ENCODE results near the gene SAMD4B.

SAMD4B gene

DNA sequence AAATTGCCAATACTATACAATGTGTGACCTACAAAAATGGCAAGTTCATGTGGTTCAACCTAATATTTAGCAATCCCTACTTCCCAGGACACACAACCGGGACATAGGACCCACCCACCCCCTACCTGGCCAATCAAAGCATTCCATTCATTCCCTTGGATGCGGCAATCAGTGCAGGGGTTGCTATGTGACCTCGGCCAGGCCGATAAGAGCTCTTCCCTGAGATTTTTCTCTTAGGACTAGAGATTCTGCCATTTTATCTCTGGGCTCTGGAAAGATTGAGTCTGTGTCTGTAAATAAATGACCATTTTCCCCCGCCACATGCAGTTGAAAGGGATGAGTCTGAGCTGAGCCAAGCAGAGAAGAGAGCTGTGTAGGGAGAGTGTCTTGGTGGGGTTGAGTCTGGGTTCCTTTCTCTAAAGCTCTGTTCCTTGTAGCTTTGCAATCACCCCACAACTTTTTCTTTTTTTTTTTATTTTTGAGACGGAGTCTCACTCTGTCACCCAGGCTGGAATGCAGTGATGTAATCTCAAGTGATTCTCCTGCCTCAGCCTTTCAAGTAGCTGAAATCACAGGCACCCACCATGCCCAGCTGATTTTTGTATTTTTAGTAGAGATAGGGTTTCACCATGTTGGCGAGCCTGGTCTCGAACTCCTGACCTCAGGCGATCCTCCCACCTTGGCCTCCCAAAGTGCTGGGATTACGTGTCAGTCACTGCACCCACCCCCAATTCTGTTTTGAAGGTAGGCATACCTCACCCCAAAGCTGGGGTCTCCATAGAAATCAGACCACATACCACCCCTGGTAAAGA is 38.6 kb upstream of the SAMD4B start:
- H3K27ac ChIP-seq, result no peak overlapping the region
- H3K4me3 ChIP-seq (ENCODE audit: low read depth, low read length), result no peak overlapping the region
- no peak overlapping the region for H3K4me2 ChIP-seq (ENCODE audit: low read length)
- H3K9me3 ChIP-seq (ENCODE audit: control insufficient read depth, low read length), result no peaks in the 10 kb centered on the region
- H3K27me3 ChIP-seq (ENCODE audit: control insufficient read depth, insufficient read depth, low read length), result no peaks in the 10 kb centered on the region
- no peaks in the 10 kb centered on the region for H3K79me2 ChIP-seq
- no peak overlapping the region for H2AFZ ChIP-seq
- no peak for TF ChIP-seq CTCF (IDR thresholded peaks at IDR 0.05)
- H3K9ac ChIP-seq, result no peak overlapping the region
- H3K4me1 ChIP-seq, result no peaks in the 10 kb centered on the region
- H3K36me3 ChIP-seq (ENCODE audit: control insufficient read depth, insufficient read depth, low read length), result no peaks in the 10 kb centered on the region

DNA sequence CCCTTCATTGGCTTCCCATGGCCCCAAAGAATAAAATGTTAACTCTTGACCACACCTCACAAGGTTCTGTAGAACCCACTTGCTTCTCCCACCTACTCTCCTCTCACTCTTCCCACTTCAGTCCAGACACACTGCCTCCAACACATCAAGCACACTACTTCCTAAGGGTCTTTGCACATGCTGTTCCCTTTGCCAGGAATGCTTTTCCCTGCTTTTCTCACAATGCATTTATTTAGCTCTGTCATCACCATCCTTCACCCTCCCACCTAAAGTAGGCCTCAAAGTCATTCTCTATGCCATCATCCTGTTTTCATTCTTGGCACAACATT is 38.1 kb upstream of the SAMD4B start:
- H3K79me2 ChIP-seq, result no peaks in the 10 kb centered on the region
- no peak for TF ChIP-seq CTCF (IDR thresholded peaks at IDR 0.05)
- no peaks in the 10 kb centered on the region for H3K4me1 ChIP-seq
- H3K4me3 ChIP-seq (ENCODE audit: low read depth, low read length), result no peak overlapping the region
- H3K27ac ChIP-seq, result no peak overlapping the region
- H3K4me2 ChIP-seq (ENCODE audit: low read length), result no peak overlapping the region
- H3K27me3 ChIP-seq (ENCODE audit: control insufficient read depth, insufficient read depth, low read length), result no peaks in the 10 kb centered on the region
- no peak overlapping the region for H3K9ac ChIP-seq
- no peaks in the 10 kb centered on the region for H3K36me3 ChIP-seq (ENCODE audit: control insufficient read depth, insufficient read depth, low read length)
- H3K9me3 ChIP-seq (ENCODE audit: control insufficient read depth, low read length), result no peaks in the 10 kb centered on the region
- H2AFZ ChIP-seq, result no peak overlapping the region

DNA sequence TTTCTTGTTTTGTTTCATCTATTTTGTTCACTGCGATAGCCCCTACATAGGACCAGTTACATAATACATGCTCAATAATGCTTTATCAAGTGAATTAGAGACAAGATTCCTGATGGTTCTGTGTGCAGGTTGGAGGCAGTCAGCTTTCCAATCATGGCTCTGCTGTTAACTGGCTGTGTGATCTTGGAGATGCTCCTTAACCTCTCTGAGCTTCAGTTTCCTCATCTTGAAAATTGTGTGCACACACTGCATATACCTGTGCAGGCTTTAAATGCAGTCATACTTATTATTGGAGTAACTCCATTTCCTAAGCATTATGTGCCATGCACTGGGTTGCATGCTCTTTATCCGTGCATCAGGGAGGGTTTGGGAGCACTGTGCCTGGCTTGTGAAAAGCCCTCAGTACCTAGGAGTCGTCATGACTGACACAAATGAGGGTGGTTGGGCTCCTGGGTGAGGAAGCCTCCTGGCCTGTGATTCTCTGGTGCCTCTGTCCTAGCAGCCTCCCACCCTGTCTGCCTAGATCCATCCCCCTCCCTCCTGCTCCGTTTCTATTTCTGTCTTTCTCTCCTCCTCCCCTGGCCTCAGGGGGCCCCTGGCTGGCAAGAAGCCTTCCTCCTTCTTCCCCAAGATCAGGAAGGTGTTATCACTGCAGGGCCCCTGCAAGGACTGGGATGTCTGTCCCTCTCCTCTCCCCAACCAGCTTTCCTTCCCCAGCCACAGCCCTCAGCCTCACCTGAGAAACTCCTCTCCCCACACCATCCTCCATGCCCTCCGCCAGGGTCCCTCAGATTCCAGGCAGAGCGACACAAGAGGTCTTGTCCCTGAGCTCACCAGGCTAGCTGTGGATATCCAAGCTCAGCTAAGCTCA is 37.3 kb upstream of the SAMD4B start:
- Histone ChIP-seq H3K4me3 (ENCODE audit: low read depth, low read length) (no peak overlapping the region), H3K27ac (no peak overlapping the region), H3K4me1 (no peaks in the 10 kb centered on the region), H3K27me3 (ENCODE audit: control insufficient read depth, insufficient read depth, low read length) (no peaks in the 10 kb centered on the region), H3K79me2 (no peaks in the 10 kb centered on the region), H3K9me3 (ENCODE audit: control insufficient read depth, low read length) (no peaks in the 10 kb centered on the region), H3K4me2 (ENCODE audit: low read length) (no peak overlapping the region), H3K36me3 (ENCODE audit: control insufficient read depth, insufficient read depth, low read length) (no peaks in the 10 kb centered on the region), H2AFZ (no peak overlapping the region), H3K9ac (no peak overlapping the region)
- TF ChIP-seq CTCF (IDR thresholded peaks at IDR 0.05), result no peak

GRCh38 chr19:39306075-39306474 is 36.1 kb upstream of the SAMD4B start:
- Histone ChIP-seq H3K9ac (no peak overlapping the region), H2AFZ (no peak overlapping the region), H3K9me3 (ENCODE audit: control insufficient read depth, low read length) (no peaks in the 10 kb centered on the region), H3K27me3 (ENCODE audit: control insufficient read depth, insufficient read depth, low read length) (no peaks in the 10 kb centered on the region), H3K4me3 (ENCODE audit: low read depth, low read length) (no peak overlapping the region), H3K36me3 (ENCODE audit: control insufficient read depth, insufficient read depth, low read length) (no peaks in the 10 kb centered on the region), H3K4me2 (ENCODE audit: low read length) (no peak overlapping the region), H3K4me1 (no peaks in the 10 kb centered on the region), H3K79me2 (no peaks in the 10 kb centered on the region), H3K27ac (no peak overlapping the region)
- TF ChIP-seq CTCF (IDR thresholded peaks at IDR 0.05), result no peak
